ENCODE results near the gene SLC24A3.

The SLC24A3 gene

DNA sequence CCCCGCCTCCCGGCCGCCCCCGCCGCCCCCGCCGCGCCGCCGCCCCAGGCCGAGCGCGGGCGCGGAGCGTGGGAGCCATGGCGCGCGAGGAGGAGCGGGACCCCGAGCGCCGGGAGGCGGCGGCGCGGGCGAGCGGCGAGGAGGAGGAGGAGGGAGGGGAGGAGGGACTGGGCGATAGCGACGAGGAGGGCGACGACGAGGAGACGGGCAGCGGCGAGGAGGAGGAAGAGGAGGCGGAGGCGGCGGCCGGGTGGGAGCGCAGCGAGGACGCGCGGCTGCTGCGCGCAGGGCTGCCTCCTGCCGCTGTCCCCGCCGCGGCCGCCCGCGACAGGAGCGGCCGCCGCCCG is at the start of gene SLC24A3:
Gene SLC24A3 (plus strand): TSS at position 174 of the 347 bp plus-strand sequence.
- ChIA-PET CTCF (interaction anchor here (0.6 to 1.0 kb wide), 3 partner anchors 12 to 372 kb away, joined by 3 read pairs; no protein-coding TSS in a partner anchor), POLR2A (no interaction called here)

DNA sequence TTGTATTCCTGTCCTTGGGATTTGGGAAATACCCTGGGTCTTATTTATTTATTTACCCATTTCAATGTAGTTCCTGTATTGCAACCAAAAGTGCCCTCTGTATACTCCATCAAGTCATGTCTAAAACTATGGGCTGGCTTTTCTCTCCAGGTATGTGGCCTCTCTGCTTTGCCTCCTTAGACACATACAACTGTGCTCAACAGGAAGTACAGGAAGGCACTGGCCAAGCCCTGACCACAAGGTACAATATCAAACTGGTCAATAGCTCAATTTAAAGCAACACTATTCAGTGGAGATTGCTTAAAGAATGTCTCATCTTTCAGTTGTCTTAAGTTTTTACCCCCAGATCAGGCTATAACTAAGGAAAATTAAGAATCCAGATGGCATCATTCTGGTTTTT is 42.3 kb upstream of the SLC24A3 start:
- POLR2A ChIA-PET: no interaction called here
- TF ChIP-seq NFRKB (IDR thresholded peaks at IDR 0.05): no peak
- TF ChIP-seq HDGF (IDR thresholded peaks at IDR 0.05; ENCODE audit: borderline replicate concordance): no peak
- TF ChIP-seq FOXK2 (IDR thresholded peaks at IDR 0.05): no peak
- no peak for TF ChIP-seq LEF1 (IDR thresholded peaks at IDR 0.05; ENCODE audit: borderline replicate concordance)
- no peak for TF ChIP-seq SUZ12 (IDR thresholded peaks at IDR 0.05)
- TF ChIP-seq ARNT (IDR thresholded peaks at IDR 0.05): no peak
- no peak for TF ChIP-seq ZNF384 (IDR thresholded peaks at IDR 0.05)
- no peak for TF ChIP-seq CTBP1 (IDR thresholded peaks at IDR 0.05; ENCODE audit: borderline replicate concordance)
- TF ChIP-seq, protein P1, sequence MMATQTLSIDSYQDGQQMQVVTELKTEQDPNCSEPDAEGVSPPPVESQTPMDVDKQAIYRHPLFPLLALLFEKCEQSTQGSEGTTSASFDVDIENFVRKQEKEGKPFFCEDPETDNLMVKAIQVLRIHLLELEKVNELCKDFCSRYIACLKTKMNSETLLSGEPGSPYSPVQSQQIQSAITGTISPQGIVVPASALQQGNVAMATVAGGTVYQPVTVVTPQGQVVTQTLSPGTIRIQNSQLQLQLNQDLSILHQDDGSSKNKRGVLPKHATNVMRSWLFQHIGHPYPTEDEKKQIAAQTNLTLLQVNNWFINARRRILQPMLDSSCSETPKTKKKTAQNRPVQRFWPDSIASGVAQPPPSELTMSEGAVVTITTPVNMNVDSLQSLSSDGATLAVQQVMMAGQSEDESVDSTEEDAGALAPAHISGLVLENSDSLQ (IDR thresholded peaks at IDR 0.05): no peak
- no peak for TF ChIP-seq ELF4 (IDR thresholded peaks at IDR 0.05)
- no peak for TF ChIP-seq BHLHE40 (IDR thresholded peaks at IDR 0.05; ENCODE audit: borderline replicate concordance)
- no peak for TF ChIP-seq L3MBTL2 (conservative IDR thresholded peaks at IDR 0.05)
- no peak for TF ChIP-seq FOXA1 (IDR thresholded peaks at IDR 0.05)
- no peak for TF ChIP-seq SP1 (IDR thresholded peaks at IDR 0.05)
- no peak for TF ChIP-seq FOXM1 (IDR thresholded peaks at IDR 0.05; ENCODE audit: borderline replicate concordance)
- TF ChIP-seq TARDBP (IDR thresholded peaks at IDR 0.05): no peak
- DNase-seq (ENCODE audit: extremely low spot score): no peak
- CTCF ChIA-PET: no interaction called here

More for the DNA sequence above, at the start of gene SLC24A3:
- DNase-seq (ENCODE audit: extremely low spot score): no peak
- TF ChIP-seq LEF1 (IDR thresholded peaks at IDR 0.05; ENCODE audit: borderline replicate concordance): no peak

DNA sequence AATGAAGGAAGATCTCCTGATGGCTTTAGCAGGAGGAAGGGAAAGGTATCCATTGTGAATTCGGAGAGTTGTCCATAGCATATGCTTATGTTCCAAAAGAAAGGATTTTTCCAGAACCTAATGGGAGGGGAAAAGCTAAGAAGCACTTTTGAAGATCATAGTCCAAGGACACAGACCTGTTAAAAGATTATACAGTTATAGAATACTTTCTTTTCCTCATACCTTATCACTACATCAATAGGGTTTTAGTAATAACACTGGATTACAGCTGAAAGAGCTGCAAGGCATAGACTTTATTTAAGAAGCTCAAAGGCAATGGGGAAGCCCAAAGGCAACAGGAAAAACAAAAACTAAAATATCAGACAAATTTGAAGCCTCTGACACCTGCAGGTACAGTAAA is 39.8 kb upstream of the SLC24A3 start:
- DNase-seq (ENCODE audit: extremely low spot score): no peak
- CTCF ChIA-PET: no interaction called here
- TF ChIP-seq ZNF384 (IDR thresholded peaks at IDR 0.05) (no peak), NFRKB (IDR thresholded peaks at IDR 0.05) (no peak), CTBP1 (IDR thresholded peaks at IDR 0.05; ENCODE audit: borderline replicate concordance) (no peak)
- POLR2A ChIA-PET: no interaction called here

DNA sequence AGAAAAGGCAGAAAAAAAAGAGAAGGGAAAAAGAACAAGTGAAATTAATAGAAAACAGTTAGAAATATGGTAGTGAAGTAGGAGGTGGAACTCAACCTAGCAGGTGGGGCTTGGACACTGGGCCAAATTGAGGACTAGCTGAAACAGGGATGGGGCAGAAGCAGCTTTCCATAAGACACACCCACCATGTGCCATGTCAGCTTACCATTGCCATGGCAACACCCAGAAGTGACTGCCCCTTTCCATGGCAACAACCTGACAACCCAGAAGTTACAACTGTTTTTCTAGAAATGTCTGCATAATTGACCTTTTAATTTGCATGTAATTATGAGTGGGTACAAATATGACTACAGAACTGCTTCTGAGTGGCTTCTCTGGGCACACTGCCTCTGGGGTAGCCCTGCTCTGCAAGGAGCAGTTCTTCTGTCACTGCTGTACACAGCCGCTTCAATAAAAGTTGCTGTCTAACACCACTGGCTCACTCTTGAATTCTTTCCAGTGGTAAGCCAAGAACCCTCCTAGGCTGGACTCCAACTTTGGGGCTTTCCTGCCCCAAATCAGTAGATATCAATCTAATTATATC is 35.9 kb upstream of the SLC24A3 start:
- TF ChIP-seq SP1 (IDR thresholded peaks at IDR 0.05): no peak
- ChIA-PET POLR2A (no interaction called here), CTCF (no interaction called here)
- no peak for DNase-seq (ENCODE audit: extremely low spot score)

DNA sequence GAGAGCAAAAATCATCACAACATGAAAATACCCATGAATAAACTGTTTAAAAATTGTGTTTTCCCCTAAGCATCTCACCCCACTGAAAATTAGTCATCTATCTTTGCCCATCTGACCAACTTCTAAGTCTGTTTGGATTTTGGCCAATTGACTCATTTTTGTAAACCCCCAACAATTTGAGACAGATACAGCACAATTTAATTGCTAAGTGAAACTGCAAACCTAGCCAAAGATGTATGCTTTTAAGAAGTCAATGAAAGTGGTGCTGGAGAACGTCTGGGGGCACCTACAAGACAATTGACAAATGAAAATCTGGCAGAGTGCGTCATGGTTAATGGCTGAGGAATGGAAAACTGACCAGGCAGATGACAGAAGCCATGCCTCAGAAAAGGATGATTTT is 30.9 kb upstream of the SLC24A3 start:
- ChIA-PET CTCF (no interaction called here), POLR2A (no interaction called here)
- TF ChIP-seq ELF4 (IDR thresholded peaks at IDR 0.05) (no peak), LEF1 (IDR thresholded peaks at IDR 0.05; ENCODE audit: borderline replicate concordance) (no peak), ZNF384 (IDR thresholded peaks at IDR 0.05) (no peak), ARNT (IDR thresholded peaks at IDR 0.05) (no peak), CTBP1 (IDR thresholded peaks at IDR 0.05; ENCODE audit: borderline replicate concordance) (no peak), FOXK2 (IDR thresholded peaks at IDR 0.05) (no peak), L3MBTL2 (conservative IDR thresholded peaks at IDR 0.05) (no peak), HDGF (IDR thresholded peaks at IDR 0.05; ENCODE audit: borderline replicate concordance) (no peak), BHLHE40 (IDR thresholded peaks at IDR 0.05; ENCODE audit: borderline replicate concordance) (no peak), FOXA1 (IDR thresholded peaks at IDR 0.05) (no peak)
- DNase-seq (ENCODE audit: extremely low spot score): no peak

DNA sequence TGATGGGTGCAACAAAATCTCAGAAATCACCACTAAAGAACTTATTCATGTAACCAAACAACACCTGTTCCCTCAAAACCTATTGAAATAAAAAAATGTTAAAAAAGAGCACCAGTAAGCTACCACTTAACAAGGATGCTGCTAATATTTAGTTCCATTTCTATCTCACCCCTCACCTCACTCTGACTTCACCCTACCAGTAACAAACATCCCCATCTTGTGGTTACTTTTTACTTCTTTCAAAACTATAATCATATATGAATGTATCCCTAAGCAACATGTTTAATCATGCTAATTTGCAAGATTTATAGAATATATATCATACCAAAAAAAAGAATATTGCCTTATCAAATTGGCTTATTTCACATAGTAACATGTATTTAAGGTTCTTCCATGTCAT is 27.4 kb upstream of the SLC24A3 start:
- TF ChIP-seq CTBP1 (IDR thresholded peaks at IDR 0.05; ENCODE audit: borderline replicate concordance): no peak
- no peak for TF ChIP-seq ELF4 (IDR thresholded peaks at IDR 0.05)
- TF ChIP-seq HDGF (IDR thresholded peaks at IDR 0.05; ENCODE audit: borderline replicate concordance): no peak
- no peak for TF ChIP-seq SUZ12 (IDR thresholded peaks at IDR 0.05)
- no peak for TF ChIP-seq FOXK2 (IDR thresholded peaks at IDR 0.05)
- no peak for TF ChIP-seq LEF1 (IDR thresholded peaks at IDR 0.05; ENCODE audit: borderline replicate concordance)
- no peak for TF ChIP-seq FOXA1 (IDR thresholded peaks at IDR 0.05)
- TF ChIP-seq SP1 (IDR thresholded peaks at IDR 0.05): no peak
- TF ChIP-seq ZNF384 (IDR thresholded peaks at IDR 0.05): no peak
- DNase-seq (ENCODE audit: extremely low spot score): no peak
- ChIA-PET POLR2A (no interaction called here), CTCF (no interaction called here)

DNA sequence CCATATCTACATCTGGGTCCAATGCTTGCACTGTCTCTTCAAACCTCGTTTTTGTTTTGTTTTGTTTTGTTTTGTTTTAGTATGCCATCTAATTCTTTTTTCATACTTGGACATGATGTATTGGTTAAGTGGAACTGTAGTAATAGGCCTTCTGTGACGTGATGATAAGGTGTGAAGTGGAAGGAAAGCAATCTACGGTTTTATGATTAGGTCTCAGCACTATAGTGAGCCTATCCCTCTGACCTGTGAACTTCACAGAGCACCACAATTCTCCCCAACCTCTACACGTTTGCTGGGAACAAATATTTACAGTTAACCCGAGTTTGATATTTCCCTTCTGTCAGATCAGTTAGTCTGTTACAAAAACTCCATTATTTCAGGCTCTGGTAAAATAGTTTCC is 19.1 kb upstream of the SLC24A3 start:
- CTCF ChIA-PET: no interaction called here

More for the DNA sequence above, 19.1 kb upstream of the SLC24A3 start:
- no peak for TF ChIP-seq FOXM1 (IDR thresholded peaks at IDR 0.05; ENCODE audit: borderline replicate concordance)
- TF ChIP-seq FOXA1 (IDR thresholded peaks at IDR 0.05): no peak
- TF ChIP-seq SUZ12 (IDR thresholded peaks at IDR 0.05): no peak
- TF ChIP-seq ELF4 (IDR thresholded peaks at IDR 0.05): no peak
- TF ChIP-seq FOXK2 (IDR thresholded peaks at IDR 0.05): no peak
- no peak for TF ChIP-seq LEF1 (IDR thresholded peaks at IDR 0.05; ENCODE audit: borderline replicate concordance)
- TF ChIP-seq TARDBP (IDR thresholded peaks at IDR 0.05): no peak
- no peak for TF ChIP-seq CTBP1 (IDR thresholded peaks at IDR 0.05; ENCODE audit: borderline replicate concordance)
- TF ChIP-seq ARNT (IDR thresholded peaks at IDR 0.05): no peak
- no peak for TF ChIP-seq L3MBTL2 (conservative IDR thresholded peaks at IDR 0.05)
- TF ChIP-seq ZNF384 (IDR thresholded peaks at IDR 0.05): no peak
- no peak for TF ChIP-seq BHLHE40 (IDR thresholded peaks at IDR 0.05; ENCODE audit: borderline replicate concordance)
- no peak for TF ChIP-seq HDGF (IDR thresholded peaks at IDR 0.05; ENCODE audit: borderline replicate concordance)
- TF ChIP-seq NFRKB (IDR thresholded peaks at IDR 0.05): no peak
- no peak for TF ChIP-seq SP1 (IDR thresholded peaks at IDR 0.05)
- TF ChIP-seq, protein P1 (IDR thresholded peaks at IDR 0.05): no peak
- no peak for DNase-seq (ENCODE audit: extremely low spot score)
- POLR2A ChIA-PET: no interaction called here
